CD4-positive, alpha-beta T cell treated with Interleukin-15 for 1 hour (primary cell): Measurements from ENCODE around the gene LIMS2.

ENCODE experiments used
- DNase-seq: peaks from one replicate; pipeline ENCODE4 v3.0.0-alpha.2; 2020

The LIMS2 gene, protein sequence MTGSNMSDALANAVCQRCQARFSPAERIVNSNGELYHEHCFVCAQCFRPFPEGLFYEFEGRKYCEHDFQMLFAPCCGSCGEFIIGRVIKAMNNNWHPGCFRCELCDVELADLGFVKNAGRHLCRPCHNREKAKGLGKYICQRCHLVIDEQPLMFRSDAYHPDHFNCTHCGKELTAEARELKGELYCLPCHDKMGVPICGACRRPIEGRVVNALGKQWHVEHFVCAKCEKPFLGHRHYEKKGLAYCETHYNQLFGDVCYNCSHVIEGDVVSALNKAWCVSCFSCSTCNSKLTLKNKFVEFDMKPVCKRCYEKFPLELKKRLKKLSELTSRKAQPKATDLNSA

DNA sequence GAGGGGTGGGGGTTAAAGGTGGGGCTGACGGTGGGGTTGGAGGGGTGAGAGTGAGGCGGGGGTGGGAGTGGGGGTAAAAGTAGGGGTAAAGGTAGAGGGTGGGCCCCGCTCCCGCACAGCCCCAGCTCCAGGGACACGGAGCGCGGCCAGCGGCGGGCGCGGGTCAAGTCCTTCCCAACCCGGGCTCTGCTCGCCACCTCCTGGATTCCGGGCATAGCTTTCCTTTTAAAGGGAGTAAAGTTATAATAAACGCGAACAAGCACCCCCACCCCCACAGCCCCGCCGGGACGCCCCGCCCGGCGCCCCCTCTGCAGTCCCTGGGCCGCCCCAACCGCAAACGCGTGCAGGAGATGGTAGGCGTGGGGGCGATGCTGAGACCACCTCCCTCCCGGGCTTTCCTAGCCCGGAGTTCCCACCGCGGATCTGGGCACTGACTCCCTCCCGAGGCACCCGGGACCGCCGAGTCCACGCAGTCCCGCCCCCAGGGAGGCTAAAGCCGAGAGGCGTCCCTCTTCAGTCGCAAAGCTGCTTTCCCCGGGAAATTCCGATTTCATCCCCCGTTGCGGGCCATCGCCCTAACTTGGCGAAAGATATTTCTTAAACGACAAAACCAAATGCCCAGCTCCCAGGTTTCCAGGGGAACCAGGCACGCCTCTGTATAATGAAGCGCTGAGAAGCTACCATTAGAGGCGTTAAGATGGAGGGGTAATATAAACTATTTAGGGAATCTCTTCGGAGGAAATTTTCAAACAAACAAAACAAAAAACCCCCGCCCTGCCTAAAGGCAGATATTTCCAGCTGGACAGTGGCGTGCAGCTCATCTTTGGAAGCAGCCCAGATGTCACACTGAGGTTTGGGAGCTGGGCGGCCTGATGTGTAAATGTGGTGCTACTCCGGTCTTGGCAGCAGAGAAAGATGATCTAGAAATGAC lies at the start of gene LIMS2:
Gene LIMS2 (minus strand): TSS at position 200 of the 931 bp plus-strand sequence. CDS start 506 bp downstream, outside the sequence.
- no peak for DNase-seq

DNA sequence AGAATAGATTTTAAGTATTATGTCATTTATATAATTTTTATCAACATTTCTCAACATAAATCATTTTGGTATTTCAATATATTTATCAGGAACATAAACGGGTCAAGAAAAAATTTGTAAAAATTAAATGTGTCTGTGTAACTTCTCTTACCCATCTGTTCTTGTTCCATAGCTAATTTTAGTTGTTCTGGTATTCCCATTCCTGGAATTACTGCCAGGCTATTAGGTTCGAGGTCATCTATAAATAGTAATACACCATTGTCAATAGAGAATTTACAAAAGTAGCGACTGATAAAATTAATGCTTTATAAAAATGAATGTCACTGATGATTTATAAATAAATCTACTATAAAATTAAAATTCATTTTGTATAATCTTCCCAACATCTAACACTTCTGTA lies 47.5 kb upstream of the LIMS2 start:
- DNase-seq, result no peak

DNA sequence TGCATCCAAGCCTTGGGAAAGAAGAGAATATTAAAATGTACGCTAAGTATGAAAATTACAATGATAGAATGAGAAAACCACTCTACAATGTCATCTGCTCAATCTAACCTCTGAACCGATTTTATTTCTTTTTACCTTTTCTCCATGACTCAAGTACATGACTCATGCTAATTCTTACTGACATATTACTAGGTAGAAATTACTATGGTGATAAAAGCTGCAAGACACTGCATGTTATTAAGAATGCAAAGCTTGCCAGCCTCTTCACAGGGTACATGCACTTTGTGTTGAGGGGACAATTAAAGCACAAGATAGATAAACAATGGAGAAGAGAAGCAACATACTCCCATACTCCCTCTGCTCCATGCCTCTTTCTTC lies 46.6 kb upstream of the LIMS2 start:
- no peak for DNase-seq

DNA sequence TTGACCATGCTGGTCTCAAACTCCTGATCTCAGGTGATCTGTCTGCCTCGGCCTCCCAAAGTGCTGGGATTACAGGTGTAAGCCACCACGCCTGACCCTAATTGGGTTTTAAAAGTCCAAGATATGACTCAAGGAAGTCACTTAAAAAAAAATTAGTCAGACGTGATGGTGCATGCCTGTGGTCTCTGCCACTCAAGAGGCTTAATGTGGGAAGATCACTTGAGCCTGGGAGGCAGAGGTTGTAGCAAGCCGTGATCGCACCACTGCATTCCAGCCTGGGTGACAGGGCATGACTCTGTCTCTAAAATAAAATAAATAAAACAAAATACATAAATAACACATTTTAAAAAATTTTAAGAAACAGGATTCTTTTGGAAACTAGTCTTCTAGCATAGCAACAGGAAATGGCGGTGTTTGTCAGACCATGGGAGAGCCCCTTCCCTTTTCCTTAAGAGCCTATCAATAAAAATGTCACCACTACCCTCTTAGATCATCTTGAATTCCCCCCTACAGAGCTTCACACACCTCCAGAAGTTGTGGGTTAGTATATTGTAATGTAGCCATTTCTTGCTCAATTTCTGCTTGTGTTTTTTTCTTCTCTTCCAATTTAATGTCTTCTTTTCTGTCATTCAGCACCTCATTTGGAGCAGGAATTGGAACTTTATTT lies 46.1 kb upstream of the LIMS2 start:
- DNase-seq, result no peak

DNA sequence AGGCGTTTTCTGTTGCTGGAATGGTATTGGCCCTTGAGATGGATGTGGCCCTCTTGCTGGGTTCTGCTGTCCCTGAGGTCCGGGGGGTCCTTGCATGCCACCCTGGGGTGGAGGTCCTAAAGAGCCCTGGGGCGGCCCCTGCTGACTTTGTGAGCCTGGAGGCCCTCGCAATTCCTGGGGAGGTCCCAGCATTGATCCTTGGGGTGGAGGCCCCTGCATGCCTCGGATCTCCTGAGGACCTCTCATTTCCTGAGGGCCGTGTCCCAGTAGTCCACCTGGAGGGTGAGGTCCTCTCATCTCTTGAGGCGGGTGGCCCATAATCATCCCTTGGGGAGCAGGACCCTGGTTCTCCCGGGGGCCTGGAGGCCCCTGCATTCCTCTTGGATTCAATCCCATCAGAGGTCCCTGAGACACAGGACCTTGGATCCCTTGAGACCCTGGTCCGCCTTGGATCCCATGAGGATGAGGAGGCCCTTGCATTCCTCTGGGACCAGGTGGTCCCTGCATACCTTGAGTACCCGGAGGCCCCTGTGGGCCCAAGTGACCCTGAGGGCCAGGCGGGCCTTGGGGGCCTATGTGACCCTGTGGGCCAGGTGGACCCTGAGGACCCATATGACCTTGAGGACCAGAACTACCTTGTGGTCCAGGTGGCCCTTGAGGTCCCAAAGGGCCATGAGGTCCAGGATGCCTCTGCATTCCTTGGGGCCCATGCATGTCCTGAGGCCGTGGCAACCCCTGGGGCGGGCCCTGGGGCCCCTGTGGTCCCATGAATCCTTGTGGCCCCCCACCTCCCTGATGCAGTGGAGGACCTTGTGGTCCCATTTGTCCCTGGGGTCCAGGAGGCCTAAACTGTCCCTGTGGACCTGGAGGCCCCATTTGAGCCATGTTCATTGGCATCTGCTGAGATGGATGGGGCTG lies 44.2 kb upstream of the LIMS2 start:
- no peak for DNase-seq

DNA sequence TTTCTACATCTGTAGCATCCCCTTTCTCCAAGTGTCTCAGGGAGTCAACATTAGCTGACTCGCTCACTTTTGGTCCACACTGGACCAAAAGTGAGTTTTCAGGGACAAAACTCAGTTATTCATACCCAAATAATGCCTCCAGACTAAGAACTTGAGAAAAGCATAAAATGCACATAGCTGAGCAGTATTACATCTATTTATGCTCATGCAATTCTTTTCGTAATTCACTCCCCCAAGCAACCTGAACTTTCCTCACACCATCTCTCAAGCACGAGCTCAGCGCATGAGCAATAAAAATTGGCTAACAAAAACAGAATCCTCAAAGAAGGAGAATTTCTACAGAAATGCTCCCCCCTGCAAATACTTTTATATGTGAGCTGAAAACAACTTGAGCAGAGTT lies 42.9 kb upstream of the LIMS2 start:
- no peak for DNase-seq

DNA sequence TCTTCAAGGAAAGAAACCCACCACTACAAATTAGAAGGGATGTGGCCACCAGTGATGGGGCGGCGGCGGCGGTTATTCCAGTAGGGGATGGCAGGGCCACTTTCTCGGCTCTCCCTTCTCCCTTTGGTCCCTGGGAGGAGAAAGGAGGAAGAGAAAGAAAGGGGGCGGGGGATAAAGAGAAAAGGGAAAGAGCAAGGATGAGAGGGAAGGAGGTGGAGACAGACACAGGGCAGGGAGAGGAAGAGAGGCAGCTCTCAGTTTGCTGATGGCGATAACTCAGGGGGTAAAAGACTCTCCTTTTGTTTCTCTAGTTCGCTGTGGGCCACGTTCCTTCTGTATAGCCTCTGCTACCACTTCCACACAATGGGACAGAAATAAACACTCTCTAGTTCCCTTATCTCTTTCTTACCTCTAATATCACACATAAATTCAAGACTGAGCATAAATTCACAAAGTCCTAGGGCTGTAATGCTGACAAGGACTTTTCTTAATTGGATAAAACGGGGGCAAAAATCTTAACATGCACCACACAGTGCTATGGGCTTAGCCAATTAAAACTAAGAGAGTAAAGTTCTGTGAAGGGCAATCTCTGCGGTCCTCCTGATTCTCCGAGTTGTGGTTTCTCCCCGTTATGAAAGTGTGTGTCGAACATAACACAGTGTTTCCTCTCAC lies 40.6 kb upstream of the LIMS2 start:
- no peak for DNase-seq

DNA sequence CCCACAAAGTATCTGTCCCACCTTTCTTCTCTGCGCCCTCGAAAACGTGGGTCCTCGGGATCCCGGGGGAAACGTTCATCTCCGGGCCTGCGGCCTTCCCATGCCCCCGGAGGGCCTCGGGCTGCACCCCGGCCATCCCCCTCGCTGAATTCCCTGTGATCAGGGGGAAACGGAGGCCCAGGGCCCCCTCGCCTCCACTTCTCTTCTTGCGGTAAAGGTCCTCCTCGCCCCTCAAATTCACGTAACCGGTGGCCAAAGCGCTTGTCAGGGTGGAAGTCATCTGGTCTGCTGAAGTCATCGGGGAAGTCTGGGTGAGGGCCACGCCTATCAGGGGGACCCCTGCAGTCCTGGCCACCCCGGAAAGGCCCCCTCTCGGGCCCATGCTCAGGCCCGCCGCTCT lies 38.2 kb upstream of the LIMS2 start:
- no peak for DNase-seq

DNA sequence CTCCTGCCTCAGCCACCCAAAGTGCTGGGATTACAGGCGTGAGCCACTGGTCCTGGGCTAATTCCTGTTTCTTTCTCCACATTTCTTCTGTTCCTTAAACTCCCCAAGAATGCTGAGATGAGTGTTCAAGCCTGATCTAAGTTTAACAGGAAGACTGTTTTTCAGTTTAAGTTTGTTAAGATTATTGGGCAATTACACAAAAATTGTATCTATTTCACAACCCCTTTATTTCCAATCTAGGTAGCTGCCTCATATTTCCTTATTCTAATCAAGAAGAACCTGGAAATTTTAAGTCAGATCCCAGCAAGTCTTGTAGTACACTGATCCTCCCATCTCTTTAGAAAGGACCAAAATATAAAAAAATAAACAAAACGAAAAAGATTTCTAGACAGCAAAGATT lies 37.7 kb upstream of the LIMS2 start:
- no peak for DNase-seq

DNA sequence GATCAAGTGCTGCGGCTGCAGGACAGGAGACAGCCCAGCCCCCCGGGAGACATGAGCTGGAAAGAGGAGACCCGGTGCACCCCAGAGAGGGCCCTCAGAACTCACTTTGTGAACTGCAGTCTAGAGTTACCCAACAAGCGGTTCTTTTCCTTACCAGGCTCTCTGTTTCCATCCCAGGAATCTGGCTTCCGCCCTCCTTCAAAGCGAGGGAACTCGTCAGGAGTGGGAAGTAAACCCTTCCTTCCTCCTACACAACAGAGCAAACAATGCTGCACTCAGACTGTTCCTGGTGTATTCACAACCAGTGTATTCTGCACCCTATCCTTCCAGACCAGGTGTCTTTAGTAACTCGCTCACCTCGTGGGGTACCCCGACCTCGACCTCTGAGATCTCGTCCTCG lies 34.0 kb upstream of the LIMS2 start:
- no peak for DNase-seq

DNA sequence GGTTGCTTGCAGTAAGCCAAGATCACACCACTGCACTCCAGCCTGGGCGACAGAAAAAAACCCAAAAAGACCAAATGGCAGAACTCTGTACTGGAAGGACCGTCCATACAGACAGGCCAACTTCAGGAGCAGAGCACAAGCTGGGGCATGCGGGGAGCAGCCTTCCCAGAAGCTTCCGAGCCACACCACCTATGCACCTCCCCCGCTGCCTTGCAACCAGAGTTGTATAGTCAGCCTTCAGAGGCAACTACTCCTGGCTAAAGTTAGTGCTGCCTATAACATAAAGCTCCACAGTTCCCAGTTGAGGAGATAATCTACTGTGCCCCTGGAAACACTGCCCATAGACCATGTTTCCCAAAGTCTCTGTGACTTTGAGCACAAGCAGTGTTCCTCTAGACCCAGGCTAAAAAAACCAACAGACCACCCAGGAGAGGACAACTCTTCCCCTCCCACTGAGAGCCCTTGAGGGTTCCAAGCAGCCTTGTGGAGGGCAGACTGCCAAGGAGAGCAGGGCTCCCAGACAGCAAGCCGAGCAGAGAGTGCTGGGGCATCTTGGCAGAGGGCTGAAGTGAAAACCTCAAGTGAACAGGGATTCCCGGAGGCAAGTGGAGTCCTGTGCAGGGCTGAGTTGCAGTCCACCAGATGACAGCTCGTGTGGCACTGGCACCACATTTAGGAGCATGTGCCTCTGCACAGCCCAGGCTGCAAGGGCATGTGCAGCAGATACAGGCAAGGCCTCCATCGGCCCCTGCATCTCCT lies 32.7 kb upstream of the LIMS2 start:
- no peak for DNase-seq

DNA sequence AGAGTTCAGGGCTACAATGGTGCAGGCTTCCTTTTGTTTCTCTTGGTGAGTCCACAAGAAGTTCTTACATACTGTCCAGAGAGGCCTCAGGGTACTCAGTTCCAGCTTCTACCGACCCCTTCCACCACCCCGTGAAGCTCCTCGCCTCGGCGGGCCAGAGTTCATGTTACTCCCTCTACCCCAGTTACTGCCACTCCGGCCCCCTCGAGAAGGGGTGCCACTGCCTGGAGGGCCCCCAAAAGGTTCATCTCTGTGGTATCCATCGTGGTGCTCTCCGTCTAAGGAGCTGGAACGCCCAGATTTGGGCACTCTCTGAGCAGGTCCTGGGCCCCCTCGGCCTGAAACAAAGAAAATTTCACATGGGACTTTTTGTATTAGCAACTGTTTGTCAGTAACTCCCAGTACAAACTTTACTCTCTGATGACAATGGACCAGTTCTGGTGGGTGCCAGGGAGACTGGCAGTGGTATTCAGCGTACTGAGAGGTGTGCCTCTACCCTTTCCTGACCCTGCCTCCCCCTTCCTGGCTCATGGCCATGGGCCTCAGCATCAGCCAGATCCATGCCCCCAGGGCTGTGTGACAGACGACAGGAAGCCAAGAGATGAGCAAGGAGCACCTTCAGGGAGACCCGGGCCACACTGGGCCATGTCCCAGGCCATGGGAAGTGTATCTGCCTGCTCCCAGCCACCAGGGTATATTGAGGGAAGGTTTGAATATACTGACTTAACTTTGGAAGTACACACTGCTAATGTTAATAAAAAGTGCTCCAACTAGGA lies 31.1 kb upstream of the LIMS2 start:
- no peak for DNase-seq

DNA sequence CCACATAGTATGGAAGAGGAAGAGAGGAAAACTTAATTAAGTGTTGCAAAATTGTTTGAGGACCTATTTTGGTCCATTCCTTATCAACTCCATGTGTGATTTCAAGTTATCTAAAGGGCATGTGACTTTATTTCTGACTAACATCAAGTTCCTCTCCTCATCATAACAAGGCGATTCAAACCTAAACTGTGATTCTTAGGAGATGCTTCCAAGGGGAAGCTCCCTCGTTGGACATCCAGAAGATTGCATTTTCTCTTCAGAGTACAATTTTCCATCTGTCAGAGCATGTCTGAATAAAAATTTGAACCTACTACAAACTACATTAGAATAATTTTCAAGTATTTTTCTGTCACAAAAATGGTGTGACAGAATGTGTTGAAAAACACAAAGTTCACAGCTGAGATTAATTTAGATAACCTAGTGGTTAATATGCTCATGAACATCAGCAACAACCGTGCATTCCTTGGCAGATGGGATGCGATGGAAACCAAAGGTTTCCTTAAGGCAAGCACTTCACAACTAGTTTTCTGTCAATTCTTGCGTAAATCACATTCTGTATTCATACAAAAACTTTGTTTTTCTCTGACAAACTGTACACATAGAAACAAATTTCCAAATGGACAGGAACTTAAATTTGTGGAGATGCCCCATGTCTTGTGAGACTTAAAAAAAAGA lies 30.2 kb upstream of the LIMS2 start:
- DNase-seq, result no peak

DNA sequence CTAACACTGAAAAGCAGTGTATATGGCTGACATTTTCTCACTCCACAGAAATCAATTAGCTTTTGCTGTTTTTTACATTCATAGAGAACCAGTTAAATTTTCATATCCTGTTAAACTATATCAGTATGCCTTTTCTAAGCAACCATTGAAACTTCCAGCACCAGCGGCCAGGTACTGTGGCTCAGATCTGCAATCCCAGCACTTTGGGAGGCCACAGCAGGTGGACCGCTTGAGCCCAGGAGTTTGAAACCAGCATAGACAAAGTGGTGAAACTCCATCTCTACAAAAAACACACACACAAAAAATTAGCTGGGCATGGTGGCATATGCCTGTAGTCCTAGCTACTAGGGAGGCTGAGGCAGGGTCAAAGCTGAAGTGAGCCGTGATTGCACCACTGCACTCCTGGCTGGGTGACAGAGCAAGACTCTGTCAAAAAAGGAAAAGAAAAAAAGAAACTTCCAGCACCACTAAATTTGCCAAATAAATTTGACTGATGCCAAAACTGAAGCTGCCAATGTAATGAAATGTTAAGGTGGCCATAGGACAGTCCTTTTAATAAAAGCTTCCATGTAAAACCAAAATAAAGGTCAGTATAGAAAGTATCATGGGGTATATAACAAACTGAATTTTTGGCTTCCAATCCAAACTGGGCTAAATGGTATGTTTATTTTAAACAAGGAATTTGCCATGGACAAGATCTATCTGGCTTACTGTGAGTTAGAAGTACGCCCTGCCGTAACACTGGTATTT lies 29.5 kb upstream of the LIMS2 start:
- DNase-seq, result no peak

DNA sequence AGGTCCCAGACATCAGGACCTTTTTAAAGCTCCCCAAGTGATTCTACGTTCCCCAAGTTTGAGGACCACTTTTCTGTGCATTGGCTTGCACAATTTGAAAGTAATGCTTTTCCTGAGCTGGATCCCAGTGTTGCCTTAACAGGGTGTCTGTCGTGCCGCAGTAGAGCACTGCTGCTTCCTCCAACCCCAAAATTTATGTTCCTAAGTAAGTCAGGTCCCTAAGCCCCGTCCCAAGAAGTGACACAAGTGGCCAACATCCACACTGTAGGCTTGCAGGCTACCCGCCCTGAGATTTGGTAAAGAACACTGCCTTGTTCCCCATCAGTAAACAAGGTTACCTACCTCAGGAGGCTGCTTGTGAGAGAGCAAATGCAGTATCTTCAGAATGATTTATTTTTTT lies 28.0 kb upstream of the LIMS2 start:
- DNase-seq, result no peak

DNA sequence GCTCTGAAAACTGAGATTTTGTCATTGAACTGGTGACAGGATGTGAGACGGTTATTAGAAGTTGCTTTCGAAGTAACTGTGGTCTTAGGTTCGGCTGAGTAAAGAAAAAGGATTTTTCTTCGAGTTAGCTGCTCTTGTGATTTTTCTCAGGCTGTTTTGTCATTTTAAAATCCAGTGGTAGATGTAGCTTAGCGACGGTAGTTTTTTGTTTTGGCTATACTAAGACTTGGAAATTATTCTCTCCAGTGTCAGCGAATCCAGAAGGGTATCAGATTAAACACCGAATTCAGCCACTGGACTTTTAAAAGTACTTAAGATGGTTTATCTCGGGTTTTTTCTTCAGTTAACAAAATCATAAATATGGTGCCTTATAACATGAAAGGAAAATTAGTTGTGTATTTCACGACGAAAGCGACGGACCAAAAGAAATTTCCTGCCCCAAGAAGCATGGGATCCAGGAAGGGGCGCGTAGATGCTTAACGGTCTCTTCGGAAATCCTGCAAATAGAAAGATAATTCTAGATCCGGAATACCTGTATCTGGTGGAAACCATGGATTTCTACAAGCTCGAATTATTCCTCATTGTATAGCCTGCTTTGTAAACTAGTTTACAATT lies 27.2 kb upstream of the LIMS2 start:
- DNase-seq, result no peak

DNA sequence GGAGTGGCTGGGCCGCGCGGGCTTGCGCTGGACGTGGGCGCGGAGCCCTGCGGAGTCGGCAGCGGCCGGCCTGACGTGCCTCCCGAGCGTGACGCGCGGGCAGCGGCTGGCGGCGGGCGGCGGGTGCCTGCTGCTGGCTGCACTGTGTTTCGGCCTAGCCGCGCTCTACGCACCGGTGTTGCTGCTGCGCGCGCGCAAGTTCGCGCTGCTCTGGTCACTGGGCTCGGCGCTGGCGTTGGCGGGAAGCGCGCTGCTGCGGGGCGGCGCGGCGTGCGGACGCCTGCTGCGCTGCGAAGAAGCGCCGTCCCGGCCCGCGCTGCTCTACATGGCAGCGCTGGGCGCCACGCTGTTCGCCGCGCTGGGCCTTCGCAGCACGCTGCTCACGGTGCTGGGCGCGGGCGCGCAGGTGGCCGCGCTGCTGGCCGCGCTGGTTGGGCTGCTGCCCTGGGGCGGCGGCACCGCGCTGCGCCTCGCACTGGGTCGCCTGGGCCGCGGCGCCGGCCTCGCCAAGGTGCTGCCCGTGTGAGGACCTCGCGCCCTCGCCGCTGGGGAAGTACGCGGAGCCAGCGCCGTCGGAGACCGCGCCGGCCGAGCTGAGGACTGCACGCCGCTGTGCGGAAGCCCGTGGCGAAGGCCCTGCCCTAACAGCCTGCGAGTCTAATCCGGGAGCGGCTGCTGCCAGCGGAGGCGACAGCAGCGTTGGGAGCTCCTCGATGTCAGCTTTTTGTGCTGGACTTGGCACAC lies 26.5 kb upstream of the LIMS2 start:
- DNase-seq, result peak; percentile 84

DNA sequence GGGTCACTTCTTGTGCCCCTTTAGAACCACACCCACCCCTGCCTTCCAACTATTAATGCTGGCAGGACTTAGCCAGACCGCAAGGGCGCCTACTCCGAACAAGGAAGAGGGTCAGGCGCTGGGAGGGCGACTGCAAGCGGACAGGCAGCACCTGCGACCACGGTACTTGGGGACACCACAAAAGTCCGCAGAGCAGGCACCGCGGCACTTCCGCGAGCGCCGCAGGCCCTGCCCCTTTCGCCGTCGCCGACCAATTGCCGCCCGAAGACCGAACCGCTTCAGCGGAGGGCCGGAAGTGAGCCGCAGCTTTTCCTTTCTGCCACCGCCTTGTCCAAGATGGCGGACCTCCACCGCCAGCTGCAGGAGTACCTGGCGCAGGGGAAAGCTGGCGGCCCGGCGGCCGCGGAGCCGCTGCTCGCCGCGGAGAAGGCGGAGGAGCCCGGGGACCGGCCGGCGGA lies 25.9 kb upstream of the LIMS2 start, which contains the start of gene SFT2D3:
Gene SFT2D3 (plus strand): TSS at position 305 of the 458 bp plus-strand sequence. CDS start 32 bp downstream, at position 337.
- peak; percentile 90 for DNase-seq
